ENCODE data around the gene RNU4-1.

RNU4-1 gene

DNA sequence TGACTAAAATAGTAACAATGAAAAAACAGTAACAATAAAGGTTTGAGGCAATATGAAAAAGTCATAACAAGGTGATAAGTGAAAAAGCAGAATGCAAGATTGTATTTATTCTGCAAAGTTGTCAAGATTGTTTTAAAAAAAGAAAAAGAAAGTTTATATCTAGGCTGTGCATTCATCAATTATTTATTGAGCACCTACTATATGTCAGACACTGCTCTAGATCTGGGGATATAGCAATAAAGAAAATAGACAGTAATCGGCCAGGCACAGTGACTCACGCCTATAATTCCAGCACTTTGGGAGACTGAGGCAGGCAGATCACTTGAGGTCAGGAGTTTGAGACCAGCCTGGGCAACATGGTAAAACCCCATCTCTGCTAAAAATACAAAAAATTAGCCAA lies 30.7 kb upstream of the RNU4-1 start:
- Mint-ChIP-seq H3K36me3 (ENCODE audit: low read depth) (no peaks in the 10 kb centered on the region), H3K27me3 (ENCODE audit: low read depth, poor library complexity) (peaks cover 48% of the 10 kb centered on the region), H3K4me3 (no peak overlapping the region), H3K4me1 (peaks cover 24% of the 10 kb centered on the region), H3K9me3 (no peaks in the 10 kb centered on the region), H3K27ac (no peak overlapping the region)
- no peak for DNase-seq
- TF ChIP-seq, protein P1, sequence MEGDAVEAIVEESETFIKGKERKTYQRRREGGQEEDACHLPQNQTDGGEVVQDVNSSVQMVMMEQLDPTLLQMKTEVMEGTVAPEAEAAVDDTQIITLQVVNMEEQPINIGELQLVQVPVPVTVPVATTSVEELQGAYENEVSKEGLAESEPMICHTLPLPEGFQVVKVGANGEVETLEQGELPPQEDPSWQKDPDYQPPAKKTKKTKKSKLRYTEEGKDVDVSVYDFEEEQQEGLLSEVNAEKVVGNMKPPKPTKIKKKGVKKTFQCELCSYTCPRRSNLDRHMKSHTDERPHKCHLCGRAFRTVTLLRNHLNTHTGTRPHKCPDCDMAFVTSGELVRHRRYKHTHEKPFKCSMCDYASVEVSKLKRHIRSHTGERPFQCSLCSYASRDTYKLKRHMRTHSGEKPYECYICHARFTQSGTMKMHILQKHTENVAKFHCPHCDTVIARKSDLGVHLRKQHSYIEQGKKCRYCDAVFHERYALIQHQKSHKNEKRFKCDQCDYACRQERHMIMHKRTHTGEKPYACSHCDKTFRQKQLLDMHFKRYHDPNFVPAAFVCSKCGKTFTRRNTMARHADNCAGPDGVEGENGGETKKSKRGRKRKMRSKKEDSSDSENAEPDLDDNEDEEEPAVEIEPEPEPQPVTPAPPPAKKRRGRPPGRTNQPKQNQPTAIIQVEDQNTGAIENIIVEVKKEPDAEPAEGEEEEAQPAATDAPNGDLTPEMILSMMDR (IDR thresholded peaks at IDR 0.05): no peak

DNA sequence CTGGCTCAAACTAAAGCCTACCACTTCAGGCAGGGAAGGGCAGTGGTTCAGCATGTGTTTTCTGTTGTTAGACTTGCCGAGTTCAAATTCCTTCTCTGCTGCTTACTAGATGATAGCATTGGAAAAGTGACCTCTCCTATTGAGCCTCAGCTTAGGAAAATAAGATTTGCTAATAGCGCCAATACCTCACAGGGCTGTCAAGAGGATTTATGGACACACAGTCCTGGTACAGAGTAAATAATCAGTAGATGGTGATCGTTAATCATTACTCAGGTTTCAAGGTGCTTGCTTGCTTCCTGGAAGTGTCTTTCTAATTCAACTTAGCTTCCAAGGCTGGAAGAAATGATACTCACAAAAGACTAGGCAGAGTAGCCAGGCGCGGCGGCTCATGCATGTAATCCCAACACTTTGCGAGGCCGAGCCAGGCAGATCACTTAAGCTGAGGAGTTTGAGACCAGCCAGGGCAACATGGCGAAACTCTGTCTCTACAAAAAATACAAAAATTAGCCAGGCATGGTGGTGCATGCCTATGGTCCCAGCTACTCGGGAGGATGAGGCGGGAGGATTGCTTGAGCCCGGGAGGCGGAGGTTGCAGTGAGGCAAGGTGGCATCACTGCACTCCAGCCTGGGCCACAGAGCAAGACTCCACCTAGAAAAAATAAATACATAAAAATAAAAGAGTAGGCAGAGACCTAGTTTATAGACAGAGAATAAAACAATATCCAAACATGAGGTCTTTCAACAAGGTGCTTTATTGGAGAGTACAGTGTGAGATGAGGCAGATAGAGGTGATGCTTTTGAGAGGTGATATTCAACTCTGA lies 28.6 kb upstream of the RNU4-1 start:
- no peaks in the 10 kb centered on the region for H3K9me3 Mint-ChIP-seq
- no peak overlapping the region for H3K4me3 Mint-ChIP-seq
- H3K4me1 Mint-ChIP-seq: peaks cover 37% of the 10 kb centered on the region
- H3K27me3 Mint-ChIP-seq (ENCODE audit: low read depth, poor library complexity): peaks cover 45% of the 10 kb centered on the region
- H3K27ac Mint-ChIP-seq: no peak overlapping the region
- no peak for DNase-seq
- TF ChIP-seq, protein P1 (IDR thresholded peaks at IDR 0.05): no peak
- no peaks in the 10 kb centered on the region for H3K36me3 Mint-ChIP-seq (ENCODE audit: low read depth)

DNA sequence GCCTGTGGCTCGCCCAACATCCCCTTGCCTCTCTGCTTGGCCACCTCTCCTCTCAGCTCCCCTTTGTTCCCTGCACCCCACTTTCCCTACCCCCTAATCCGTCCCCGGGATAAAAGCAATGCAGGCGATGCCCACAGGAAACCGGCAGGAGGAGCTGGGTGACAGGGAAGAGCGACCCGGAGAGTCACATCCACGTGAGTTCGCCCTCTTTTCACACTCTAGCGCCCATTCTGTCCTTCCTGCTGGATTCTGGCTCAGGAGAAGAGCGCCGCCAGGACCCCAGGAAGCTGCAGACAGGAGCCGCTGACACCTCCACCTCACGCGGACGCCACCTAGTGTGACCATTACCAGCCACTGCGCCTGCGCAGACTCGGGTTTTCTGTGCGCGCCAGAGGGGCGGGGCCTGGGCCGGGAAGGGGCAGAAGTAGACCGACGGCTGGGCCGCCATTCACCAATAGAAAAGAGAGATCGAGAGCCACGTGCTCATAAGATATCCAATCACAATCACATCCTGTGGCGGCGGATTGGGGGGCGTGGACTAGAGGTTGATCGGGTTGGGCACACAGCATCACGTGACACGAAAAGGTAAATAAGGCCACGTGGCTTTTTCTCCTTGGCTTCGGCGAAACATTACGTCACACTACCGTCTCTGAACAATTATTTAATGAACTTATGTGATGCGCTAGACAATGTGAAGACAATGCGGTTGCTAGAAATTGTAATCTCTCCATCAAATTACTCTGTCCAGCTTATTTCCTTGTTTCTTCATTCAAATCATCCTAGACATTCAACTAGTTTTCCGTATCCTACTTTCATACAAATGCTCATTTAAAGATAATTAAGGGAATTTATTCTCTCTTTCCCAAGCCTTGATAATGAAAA lies 24.4 kb upstream of the RNU4-1 start:
- TF ChIP-seq, protein P1 (IDR thresholded peaks at IDR 0.05): peak; percentile 42
- DNase-seq: peak; percentile 100
- Mint-ChIP-seq H3K27me3 (ENCODE audit: low read depth, poor library complexity) (peaks cover 29% of the 10 kb centered on the region), H3K4me3 (peak overlapping the region; percentile 87), H3K9me3 (no peaks in the 10 kb centered on the region), H3K27ac (peak overlapping the region; percentile 95), H3K4me1 (peaks cover 35% of the 10 kb centered on the region), H3K36me3 (ENCODE audit: low read depth) (no peaks in the 10 kb centered on the region)

DNA sequence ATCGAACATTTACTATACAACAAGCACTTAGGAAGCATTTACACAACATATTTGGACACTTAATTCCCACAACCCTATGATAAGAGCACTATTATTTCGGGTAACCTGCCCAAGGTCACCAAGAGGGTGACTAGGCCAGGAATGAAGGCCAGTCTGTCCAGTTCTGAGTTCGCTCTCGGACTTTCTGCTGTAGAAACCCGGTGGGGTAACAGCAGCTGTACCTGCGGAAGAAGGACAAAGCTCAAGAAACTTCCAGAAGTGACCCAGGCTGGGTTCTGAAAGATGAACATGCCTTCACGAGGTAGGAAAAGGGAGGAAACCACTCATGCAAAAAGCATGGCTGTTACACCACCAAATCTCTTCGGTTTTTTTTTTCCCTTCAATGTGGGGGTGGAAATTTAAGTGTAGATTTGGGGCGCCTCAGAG lies 23.8 kb upstream of the RNU4-1 start:
- Mint-ChIP-seq H3K9me3 (no peaks in the 10 kb centered on the region), H3K4me1 (peaks cover 37% of the 10 kb centered on the region), H3K36me3 (ENCODE audit: low read depth) (no peaks in the 10 kb centered on the region), H3K27me3 (ENCODE audit: low read depth, poor library complexity) (peaks cover 27% of the 10 kb centered on the region), H3K4me3 (peak overlapping the region; percentile 87), H3K27ac (peak overlapping the region; percentile 95)
- no peak for DNase-seq
- TF ChIP-seq, protein P1 (IDR thresholded peaks at IDR 0.05): no peak

DNA sequence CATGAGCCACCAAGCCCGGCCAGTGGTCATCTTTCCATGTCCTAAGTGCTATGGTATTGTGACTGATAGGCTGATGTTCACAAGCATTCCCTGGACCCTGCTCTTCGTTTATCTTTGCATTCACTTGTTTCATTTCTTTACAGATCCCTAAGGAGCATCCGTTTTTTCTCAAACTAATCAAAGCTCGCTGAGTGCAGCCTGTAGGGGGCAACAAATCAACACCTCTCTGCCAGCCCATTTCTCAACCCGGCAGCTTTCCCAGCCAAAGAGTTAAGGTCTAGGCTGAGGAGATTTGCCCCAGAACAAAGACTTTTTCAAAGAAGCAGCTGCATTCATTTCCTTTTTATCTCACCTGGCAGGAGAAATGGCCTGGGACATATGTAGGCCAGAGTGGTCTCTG lies 21.2 kb upstream of the RNU4-1 start:
- no peak overlapping the region for H3K27ac Mint-ChIP-seq
- TF ChIP-seq, protein P1 (IDR thresholded peaks at IDR 0.05): no peak
- H3K4me1 Mint-ChIP-seq: peaks cover 32% of the 10 kb centered on the region
- no peaks in the 10 kb centered on the region for H3K36me3 Mint-ChIP-seq (ENCODE audit: low read depth)
- peaks cover 8% of the 10 kb centered on the region for H3K27me3 Mint-ChIP-seq (ENCODE audit: low read depth, poor library complexity)
- H3K4me3 Mint-ChIP-seq: no peak overlapping the region
- DNase-seq: no peak
- H3K9me3 Mint-ChIP-seq: no peaks in the 10 kb centered on the region
